ENCODE measurements around the gene AUTS2. TPM values are rescaled to one million over a fixed set of nuclear protein-coding genes. Genes with fewer than 3 reads are reported as not detected.

AUTS2 gene
- total RNA-seq, 1 experiment from 2014 or later = 256 TPM

GRCh38 chr7:69880840-69881239, 282.6 kb downstream of the AUTS2 start:
- Mint-ChIP-seq H3K27me3 (ENCODE audit: low read depth) (peaks cover 1% of the 10 kb centered on the region; the same call in 1 of the 2 replicates), H3K9me3 (no peaks in the 10 kb centered on the region), H3K36me3 (ENCODE audit: insufficient read depth in 1 of 3, low read depth in 3 of 3) (no peaks in the 10 kb centered on the region), H3K4me3 (no peak overlapping the region), H3K27ac (no peak overlapping the region), H3K4me1 (peaks cover 4 to 6% of the 10 kb centered on the region in 2 experiments; a peak in 3 of 4 replicates)
- Histone ChIP-seq H4K5ac (ENCODE audit: insufficient read length, low read depth, low read length) (no peak overlapping the region), H3K9ac (ENCODE audit: extremely low read depth, insufficient read length, low read length) (no peak overlapping the region), H2BK20ac (ENCODE audit: low read depth, low read length, poor library complexity, severe bottlenecking) (no peak overlapping the region), H3K9me3 (ENCODE audit: control insufficient read depth, low read depth, low read length) (no peaks in the 10 kb centered on the region), H2AK5ac (ENCODE audit: insufficient read length, low read length) (no peak overlapping the region), H4K20me1 (ENCODE audit: control insufficient read depth, insufficient read depth, insufficient read length) (no peaks in the 10 kb centered on the region), H3T11ph (ENCODE audit: low read length) (no peak overlapping the region), H2BK12ac (ENCODE audit: insufficient read length, low read depth, low read length) (no peak overlapping the region), H3K27me3 (ENCODE audit: insufficient read depth, low read length) (no peaks in the 10 kb centered on the region), H4K91ac (ENCODE audit: insufficient read length, low read depth, low read length) (no peak overlapping the region), H3K4me2 (ENCODE audit: insufficient read depth, insufficient read length, low read length) (no peak overlapping the region), H3K4ac (ENCODE audit: low read depth, low read length) (no peak overlapping the region), H3K27ac (ENCODE audit: insufficient read length, low read depth, low read length) (no peak overlapping the region), H2AFZ (ENCODE audit: low read length) (no peak overlapping the region), H3K23ac (ENCODE audit: insufficient read length, low read depth, low read length) (no peak overlapping the region), H2BK5ac (ENCODE audit: insufficient read length, low read length) (no peak overlapping the region), H3K18ac (ENCODE audit: insufficient read length, low read depth, low read length) (no peak overlapping the region), H3K4me1 (ENCODE audit: insufficient read depth, low read length) (no peaks in the 10 kb centered on the region; the same call in 1 of the 2 replicates), H2BK120ac (ENCODE audit: low read depth, low read length, poor library complexity, severe bottlenecking) (no peak overlapping the region), H3K79me2 (ENCODE audit: insufficient read depth, low read length) (no peaks in the 10 kb centered on the region), H3K56ac (ENCODE audit: insufficient read length, low read depth, low read length) (no peak overlapping the region), H3K79me1 (ENCODE audit: insufficient read depth, low read depth, low read length, poor library complexity, severe bottlenecking) (no peaks in the 10 kb centered on the region), H3K23me2 (ENCODE audit: insufficient read length, low read depth, low read length, poor library complexity, severe bottlenecking) (no peaks in the 10 kb centered on the region), H2BK15ac (ENCODE audit: low read depth, low read length) (no peak overlapping the region), H4K8ac (replicated peaks; ENCODE audit: insufficient read length, low read depth, low read length) (no peak overlapping the region), H3K14ac (ENCODE audit: insufficient read depth, low read length) (no peak overlapping the region)
- no peak for DNase-seq
- TF ChIP-seq, protein P1, sequence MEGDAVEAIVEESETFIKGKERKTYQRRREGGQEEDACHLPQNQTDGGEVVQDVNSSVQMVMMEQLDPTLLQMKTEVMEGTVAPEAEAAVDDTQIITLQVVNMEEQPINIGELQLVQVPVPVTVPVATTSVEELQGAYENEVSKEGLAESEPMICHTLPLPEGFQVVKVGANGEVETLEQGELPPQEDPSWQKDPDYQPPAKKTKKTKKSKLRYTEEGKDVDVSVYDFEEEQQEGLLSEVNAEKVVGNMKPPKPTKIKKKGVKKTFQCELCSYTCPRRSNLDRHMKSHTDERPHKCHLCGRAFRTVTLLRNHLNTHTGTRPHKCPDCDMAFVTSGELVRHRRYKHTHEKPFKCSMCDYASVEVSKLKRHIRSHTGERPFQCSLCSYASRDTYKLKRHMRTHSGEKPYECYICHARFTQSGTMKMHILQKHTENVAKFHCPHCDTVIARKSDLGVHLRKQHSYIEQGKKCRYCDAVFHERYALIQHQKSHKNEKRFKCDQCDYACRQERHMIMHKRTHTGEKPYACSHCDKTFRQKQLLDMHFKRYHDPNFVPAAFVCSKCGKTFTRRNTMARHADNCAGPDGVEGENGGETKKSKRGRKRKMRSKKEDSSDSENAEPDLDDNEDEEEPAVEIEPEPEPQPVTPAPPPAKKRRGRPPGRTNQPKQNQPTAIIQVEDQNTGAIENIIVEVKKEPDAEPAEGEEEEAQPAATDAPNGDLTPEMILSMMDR (conservative IDR thresholded peaks at IDR 0.05) = no peak
- WGBS (ENCODE audit: extremely low coverage, insufficient read length, low lambda C conversion rate) = no CpG with 5 or more reads among the region's 3 CpGs

Measured in H9 (cell line).